Measurements from ENCODE around the gene VWF.

GRCh38 chr12:5921966-5922899, 202.2 kb downstream of the VWF start:
- TF ChIP-seq EZH2 (IDR thresholded peaks at IDR 0.05; ENCODE audit: low read length) (no peak), CTCF (optimal IDR thresholded peaks at IDR 0.05 in 1 of 3, IDR thresholded peaks at IDR 0.05 in 1 of 3, conservative IDR thresholded peaks at IDR 0.05 in 1 of 3; ENCODE audit: extremely low read depth in 1 of 3, insufficient read depth in 2 of 3, low read length in 3 of 3) (no peak)
